Measurements from ENCODE around the gene BSN.

The BSN gene

DNA sequence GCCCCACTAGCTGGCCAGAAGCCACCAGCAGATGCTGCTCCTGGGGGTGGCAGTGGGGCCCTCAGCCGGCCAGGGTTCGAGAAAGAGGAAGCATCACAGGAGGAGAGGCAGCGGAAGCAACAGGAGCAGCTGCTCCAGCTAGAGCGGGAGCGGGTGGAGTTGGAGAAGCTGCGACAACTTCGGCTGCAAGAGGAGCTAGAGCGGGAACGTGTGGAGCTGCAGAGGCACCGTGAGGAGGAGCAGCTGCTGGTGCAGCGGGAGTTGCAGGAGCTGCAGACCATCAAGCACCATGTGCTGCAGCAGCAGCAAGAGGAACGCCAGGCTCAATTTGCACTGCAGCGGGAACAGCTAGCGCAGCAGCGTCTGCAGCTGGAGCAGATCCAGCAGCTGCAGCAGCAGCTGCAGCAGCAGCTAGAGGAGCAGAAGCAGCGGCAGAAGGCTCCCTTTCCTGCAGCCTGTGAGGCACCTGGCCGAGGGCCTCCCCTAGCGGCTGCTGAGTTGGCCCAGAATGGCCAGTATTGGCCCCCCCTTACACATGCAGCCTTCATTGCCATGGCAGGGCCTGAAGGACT is 102.3 kb downstream of the BSN start:
- no peak overlapping the region for H3K27ac ChIP-seq
- no peaks in the 10 kb centered on the region for H3K9me3 ChIP-seq (ENCODE audit: severe bottlenecking)
- DNase-seq: no peak
- H3K36me3 ChIP-seq: peaks cover 52% of the 10 kb centered on the region
- TF ChIP-seq, protein P1, sequence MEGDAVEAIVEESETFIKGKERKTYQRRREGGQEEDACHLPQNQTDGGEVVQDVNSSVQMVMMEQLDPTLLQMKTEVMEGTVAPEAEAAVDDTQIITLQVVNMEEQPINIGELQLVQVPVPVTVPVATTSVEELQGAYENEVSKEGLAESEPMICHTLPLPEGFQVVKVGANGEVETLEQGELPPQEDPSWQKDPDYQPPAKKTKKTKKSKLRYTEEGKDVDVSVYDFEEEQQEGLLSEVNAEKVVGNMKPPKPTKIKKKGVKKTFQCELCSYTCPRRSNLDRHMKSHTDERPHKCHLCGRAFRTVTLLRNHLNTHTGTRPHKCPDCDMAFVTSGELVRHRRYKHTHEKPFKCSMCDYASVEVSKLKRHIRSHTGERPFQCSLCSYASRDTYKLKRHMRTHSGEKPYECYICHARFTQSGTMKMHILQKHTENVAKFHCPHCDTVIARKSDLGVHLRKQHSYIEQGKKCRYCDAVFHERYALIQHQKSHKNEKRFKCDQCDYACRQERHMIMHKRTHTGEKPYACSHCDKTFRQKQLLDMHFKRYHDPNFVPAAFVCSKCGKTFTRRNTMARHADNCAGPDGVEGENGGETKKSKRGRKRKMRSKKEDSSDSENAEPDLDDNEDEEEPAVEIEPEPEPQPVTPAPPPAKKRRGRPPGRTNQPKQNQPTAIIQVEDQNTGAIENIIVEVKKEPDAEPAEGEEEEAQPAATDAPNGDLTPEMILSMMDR (IDR thresholded peaks at IDR 0.05; ENCODE audit: low read depth, low read length): no peak
- no peaks in the 10 kb centered on the region for H3K27me3 ChIP-seq (ENCODE audit: insufficient read depth, low read depth, severe bottlenecking)
- H3K4me3 ChIP-seq (ENCODE audit: low read depth, low read length): no peak overlapping the region

DNA sequence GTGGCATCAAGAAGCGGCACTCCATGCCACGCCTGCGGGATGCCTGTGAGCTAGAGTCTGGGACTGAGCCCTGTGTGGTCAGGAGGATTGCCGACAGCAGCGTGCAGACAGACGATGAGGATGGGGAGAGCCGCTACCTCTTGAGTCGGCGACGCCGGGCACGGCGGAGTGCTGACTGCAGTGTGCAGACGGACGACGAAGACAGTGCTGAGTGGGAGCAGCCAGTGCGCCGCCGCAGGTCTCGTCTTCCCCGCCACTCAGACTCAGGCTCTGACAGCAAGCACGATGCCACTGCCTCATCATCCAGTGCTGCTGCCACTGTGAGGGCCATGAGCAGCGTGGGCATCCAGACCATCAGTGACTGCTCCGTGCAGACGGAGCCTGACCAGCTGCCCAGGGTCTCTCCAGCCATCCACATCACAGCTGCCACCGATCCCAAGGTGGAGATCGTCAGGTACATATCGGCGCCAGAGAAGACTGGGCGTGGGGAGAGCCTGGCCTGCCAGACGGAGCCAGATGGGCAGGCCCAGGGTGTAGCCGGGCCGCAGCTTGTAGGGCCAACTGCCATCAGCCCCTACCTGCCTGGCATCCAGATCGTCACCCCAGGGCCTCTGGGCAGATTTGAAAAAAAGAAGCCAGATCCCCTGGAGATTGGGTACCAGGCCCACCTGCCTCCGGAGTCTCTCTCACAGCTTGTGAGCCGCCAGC is 103.1 kb downstream of the BSN start:
- H3K4me3 ChIP-seq (ENCODE audit: low read depth, low read length): no peak overlapping the region
- H3K27ac ChIP-seq: no peak overlapping the region
- no peaks in the 10 kb centered on the region for H3K27me3 ChIP-seq (ENCODE audit: insufficient read depth, low read depth, severe bottlenecking)
- TF ChIP-seq, protein P1 (IDR thresholded peaks at IDR 0.05; ENCODE audit: low read depth, low read length): no peak
- DNase-seq: no peak
- H3K9me3 ChIP-seq (ENCODE audit: severe bottlenecking): no peaks in the 10 kb centered on the region
- peaks cover 47% of the 10 kb centered on the region for H3K36me3 ChIP-seq

DNA sequence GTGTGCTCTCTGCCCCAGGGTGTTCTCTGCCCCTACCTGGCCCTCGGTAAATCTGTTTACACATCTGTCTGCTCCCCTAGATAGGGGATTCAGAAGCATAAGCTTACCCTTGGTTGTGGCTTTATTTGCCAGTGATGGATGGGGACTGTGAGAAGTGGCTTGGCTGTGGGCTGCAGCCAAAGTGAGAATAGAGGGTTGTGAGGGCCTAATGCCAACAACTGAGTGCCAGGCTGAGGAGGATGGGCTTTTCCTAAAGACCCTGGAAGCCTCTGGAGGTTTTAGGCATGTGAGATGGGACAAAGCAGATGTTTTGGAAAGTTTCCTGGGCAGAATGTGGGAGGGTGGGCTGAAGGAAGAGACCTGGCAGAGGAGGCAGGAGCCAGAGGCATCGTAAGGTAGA is 104.4 kb downstream of the BSN start:
- TF ChIP-seq, protein P1 (IDR thresholded peaks at IDR 0.05; ENCODE audit: low read depth, low read length): no peak
- H3K9me3 ChIP-seq (ENCODE audit: severe bottlenecking): no peaks in the 10 kb centered on the region
- peaks cover 35% of the 10 kb centered on the region for H3K36me3 ChIP-seq
- no peaks in the 10 kb centered on the region for H3K27me3 ChIP-seq (ENCODE audit: insufficient read depth, low read depth, severe bottlenecking)
- DNase-seq: no peak
- H3K4me3 ChIP-seq (ENCODE audit: low read depth, low read length): no peak overlapping the region
- H3K27ac ChIP-seq: no peak overlapping the region

DNA sequence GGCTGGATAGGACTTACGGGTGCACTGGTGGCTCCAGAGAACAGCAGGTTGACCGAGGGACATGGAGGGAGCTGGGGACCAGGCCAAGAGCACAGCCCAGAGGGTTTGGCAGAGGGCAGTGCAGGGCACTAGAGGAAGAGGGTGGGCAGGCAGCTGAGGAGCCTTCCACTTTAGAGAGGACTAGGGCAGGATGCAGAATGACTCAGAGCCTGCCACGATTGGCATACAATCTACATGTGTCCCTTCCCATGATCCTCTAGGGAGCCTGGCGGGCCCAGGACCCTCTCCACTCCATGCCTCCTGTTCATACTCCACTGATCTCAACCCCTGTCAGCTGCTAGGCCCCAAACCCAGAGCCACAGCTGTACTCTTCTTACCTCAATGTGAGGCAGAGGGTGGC is 105.5 kb downstream of the BSN start:
- H3K27me3 ChIP-seq (ENCODE audit: insufficient read depth, low read depth, severe bottlenecking): no peaks in the 10 kb centered on the region
- DNase-seq: no peak
- TF ChIP-seq, protein P1 (IDR thresholded peaks at IDR 0.05; ENCODE audit: low read depth, low read length): no peak
- peaks cover 26% of the 10 kb centered on the region for H3K36me3 ChIP-seq
- no peak overlapping the region for H3K4me3 ChIP-seq (ENCODE audit: low read depth, low read length)
- no peak overlapping the region for H3K27ac ChIP-seq
- H3K9me3 ChIP-seq (ENCODE audit: severe bottlenecking): no peaks in the 10 kb centered on the region

DNA sequence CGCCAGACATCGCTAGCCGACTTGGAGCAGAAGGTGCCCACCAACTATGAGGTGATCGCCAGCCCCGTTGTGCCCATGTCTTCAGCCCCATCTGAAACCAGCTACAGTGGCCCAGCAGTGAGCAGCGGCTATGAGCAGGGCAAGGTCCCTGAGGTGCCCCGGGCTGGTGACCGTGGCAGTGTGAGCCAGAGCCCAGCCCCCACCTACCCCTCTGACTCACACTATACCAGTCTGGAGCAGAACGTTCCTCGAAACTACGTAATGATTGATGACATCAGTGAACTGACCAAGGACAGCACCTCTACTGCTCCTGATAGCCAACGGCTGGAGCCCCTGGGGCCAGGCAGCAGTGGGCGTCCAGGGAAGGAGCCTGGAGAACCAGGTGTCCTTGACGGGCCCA is 107.0 kb downstream of the BSN start:
- Histone ChIP-seq H3K36me3 (peaks cover 18% of the 10 kb centered on the region), H3K9me3 (ENCODE audit: severe bottlenecking) (no peaks in the 10 kb centered on the region), H3K4me3 (ENCODE audit: low read depth, low read length) (no peak overlapping the region), H3K27ac (no peak overlapping the region), H3K27me3 (ENCODE audit: insufficient read depth, low read depth, severe bottlenecking) (no peaks in the 10 kb centered on the region)
- DNase-seq: no peak
- TF ChIP-seq, protein P1 (IDR thresholded peaks at IDR 0.05; ENCODE audit: low read depth, low read length): no peak

DNA sequence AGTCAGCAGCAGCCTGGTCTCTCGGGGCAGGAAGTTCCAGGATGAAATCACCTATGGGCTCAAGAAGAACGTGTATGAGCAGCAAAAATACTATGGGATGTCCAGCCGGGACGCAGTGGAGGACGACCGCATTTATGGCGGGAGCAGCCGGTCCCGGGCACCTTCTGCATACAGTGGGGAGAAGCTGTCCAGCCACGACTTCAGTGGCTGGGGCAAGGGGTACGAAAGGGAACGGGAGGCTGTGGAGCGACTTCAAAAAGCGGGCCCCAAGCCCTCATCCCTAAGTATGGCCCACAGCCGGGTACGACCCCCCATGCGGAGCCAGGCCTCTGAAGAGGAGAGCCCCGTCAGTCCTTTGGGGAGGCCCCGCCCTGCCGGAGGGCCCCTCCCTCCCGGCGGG is 107.7 kb downstream of the BSN start:
- H3K36me3 ChIP-seq: peaks cover 15% of the 10 kb centered on the region
- no peaks in the 10 kb centered on the region for H3K27me3 ChIP-seq (ENCODE audit: insufficient read depth, low read depth, severe bottlenecking)
- DNase-seq: no peak
- H3K9me3 ChIP-seq (ENCODE audit: severe bottlenecking): no peaks in the 10 kb centered on the region
- TF ChIP-seq, protein P1 (IDR thresholded peaks at IDR 0.05; ENCODE audit: low read depth, low read length): no peak
- H3K27ac ChIP-seq: no peak overlapping the region
- H3K4me3 ChIP-seq (ENCODE audit: low read depth, low read length): no peak overlapping the region
